GM19239 (cell line): ENCODE measurements around the gene LIPF.
"Not testable (repeated sequence)": the region's sequence is repeated elsewhere in the genome, so short reads cannot be mapped to it uniquely, and the experiment has no call there.

Source experiments
- DNase-seq: peaks from one replicate; pipeline ENCODE4 v3.0.0; 2011; ENCODE audit warnings: low spot score; ENCODE audit not compliant: insufficient read length
- FAIRE-seq: peaks from 2 replicates; lab custom pipeline; 2011; peaks lifted over from hg19 to GRCh38; lab: Jason Lieb, UNC

The LIPF gene, protein sequence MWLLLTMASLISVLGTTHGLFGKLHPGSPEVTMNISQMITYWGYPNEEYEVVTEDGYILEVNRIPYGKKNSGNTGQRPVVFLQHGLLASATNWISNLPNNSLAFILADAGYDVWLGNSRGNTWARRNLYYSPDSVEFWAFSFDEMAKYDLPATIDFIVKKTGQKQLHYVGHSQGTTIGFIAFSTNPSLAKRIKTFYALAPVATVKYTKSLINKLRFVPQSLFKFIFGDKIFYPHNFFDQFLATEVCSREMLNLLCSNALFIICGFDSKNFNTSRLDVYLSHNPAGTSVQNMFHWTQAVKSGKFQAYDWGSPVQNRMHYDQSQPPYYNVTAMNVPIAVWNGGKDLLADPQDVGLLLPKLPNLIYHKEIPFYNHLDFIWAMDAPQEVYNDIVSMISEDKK

DNA sequence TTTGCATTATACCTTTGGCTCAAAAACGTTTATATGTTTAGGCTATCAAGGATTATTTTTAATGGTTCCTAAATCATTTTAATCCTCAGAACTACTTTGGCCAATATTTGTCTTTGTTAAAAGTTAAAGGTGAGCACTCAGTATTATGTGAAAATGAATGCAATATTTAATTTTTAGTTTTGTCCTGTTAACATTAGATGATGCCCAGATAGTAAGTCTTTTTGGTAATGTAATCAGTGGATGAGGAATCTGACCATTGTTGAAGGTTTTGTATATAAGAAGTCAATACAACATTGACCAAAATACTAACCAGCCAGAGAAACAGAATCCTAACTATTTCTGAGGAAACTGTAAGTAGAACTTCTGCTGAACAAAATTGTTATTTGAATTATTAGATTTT, at the start of gene LIPF:
LIPF (plus strand) TSS at position 301 of the 400 bp plus-strand sequence. CDS start 2,856 bp downstream, outside the sequence.
- DNase-seq (no peak), FAIRE-seq (no peak)

DNA sequence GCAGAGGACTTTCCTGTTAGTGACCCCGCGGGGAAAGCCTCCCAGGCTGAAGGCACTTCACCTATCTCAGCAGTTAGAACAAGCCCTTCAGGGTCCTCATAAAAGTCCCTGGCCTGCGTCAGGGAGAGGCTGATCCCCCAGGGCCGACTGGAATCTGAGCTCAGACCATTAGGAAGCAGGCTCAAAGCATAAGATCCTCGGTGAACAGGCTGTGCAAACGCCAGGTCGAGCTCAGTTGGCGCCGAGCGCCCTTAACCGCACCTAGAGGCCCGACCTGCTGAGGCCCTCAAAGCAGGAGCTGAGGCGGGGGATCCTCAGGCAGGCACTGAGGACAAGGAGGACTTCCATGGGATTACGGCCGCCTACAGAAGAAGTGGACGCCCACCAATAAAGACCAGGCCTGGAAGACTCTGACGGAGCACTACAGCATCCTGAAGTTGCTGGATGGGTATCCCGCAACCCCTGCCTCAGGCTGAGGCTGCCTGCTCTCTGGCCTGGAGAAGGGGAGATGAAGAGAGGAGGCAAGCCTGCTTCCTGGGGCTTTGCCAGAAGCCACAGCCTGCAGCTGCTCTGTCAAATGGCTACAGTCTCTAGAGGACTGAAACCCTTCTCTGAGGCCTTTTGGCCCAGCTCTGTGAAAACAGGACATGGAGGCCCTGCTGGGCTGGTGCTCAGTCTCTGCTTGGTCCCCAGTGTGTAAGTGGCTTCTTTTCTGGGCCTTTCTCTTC, 47.8 kb upstream of the LIPF start:
- no peak for FAIRE-seq
- DNase-seq, result no peak

DNA sequence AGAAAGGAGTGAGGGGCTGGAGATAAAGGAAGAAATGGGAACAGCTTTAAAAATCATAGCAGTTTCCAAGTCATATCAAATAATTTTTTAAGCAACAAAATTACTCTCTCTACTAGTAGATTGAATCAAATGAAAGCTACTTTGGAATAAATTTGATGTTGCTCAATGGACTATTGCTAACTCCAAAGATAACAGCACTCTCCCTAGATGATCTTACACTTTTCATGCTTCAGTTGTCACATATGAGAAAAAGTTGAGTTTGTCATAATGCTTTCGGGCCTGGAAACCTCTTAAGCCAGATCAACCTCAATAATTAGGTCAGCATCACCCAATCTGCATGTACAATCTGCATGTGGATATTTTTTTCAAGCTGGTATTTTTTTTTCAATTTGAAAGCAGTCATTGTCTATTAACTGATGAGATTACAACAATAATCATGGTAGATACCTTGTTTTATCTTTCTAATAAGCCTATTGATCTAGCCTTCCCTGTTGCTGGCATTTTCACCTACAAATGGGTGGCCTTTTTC, 46.4 kb upstream of the LIPF start:
- DNase-seq (no peak), FAIRE-seq (no peak)

DNA sequence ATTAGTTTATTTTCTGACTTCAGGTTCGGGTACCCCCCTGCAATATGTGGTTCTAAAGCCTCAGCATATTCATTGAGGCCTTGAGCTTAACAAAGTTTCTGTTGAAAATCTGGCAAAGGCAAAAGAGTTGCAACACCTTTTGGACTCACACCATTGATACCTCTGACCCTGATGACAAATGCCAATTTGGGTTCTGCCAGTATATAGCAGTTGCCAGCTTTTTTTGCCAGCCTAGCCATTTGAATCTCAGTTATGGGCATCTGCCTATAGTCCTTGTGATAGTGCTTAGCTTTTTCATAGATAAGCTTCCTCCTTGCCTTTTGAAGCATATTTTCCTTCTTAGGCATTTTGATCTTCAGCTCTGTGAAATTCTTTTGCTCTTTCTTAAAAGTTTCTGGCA, 45.7 kb upstream of the LIPF start:
- no peak for DNase-seq
- no peak for FAIRE-seq

DNA sequence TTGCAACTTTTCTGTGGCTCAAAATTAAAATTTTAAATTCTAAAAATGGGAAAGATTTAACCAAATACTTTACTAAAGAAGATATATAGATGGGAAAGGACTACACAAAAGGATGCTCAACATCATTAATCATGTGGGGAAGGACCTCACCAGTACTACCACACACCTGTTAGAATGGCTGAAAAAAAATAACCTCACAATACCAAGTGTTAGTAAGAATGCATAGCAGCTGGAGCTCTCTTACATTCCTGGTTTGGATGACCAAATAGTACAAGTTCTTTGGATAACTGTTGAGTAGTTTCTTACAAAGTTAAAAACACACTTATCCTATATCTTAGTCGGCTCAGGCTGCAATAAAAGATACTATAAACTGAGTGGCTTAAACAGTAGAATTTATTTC, 43.8 kb upstream of the LIPF start:
- DNase-seq, result no peak
- no peak for FAIRE-seq

DNA sequence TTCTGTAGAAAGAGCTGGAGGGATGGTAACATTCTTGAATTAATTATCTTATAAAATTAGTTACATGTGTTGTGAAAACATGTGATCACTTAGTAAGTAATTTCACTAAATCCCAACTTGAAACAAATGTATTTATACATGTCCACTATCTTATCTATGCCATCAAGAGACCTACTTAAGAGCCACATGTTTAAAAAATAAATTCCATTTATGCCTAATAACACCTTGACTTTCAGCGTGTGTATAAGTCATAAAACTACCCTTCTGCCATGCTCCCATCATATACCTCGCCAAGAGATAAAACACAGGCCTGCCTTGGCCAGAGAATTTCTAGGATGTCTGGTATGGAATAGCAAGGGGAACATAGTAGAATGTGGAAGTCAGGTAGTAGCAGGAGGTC, 40.4 kb upstream of the LIPF start:
- DNase-seq (no peak), FAIRE-seq (no peak)

DNA sequence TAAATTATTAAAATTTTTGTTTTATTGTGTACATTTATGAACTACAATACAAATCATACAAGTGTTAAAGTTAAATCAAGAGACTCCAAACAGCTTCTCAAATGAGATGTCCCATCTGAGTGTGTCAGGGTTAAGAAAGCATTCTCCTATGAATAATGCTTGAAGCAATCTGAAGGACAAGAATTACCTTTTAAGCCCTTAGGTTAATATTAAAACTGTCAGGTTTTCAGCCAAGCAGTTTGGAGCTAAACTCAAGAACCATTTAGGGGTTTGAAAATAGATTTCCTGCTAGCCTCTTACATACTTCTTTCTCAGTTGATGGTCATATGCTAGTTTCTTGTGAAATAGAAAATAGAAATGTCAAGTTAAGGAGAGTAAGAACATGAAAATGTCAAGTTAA, 39.4 kb upstream of the LIPF start:
- FAIRE-seq (peak; percentile 54), DNase-seq (no peak)

DNA sequence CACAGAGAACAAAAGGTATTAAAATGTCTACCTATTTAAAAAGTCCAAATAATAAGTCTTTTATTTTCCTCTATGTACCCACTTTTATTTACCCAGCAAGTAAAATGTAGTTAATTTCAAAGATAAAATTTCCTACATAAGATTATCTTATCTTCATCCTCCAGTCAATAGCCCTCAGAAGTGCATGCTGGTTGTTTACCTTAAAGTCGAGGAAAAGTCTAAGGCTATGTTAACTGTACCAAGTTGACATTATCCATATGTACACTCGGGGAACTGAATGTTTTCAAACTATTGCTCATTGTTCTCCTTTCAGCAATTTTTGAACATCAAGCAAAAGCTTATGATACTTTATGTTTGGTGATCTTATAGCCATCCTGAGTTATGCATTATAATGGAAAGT, 24.1 kb upstream of the LIPF start:
- FAIRE-seq (peak; percentile 54), DNase-seq (no peak)

DNA sequence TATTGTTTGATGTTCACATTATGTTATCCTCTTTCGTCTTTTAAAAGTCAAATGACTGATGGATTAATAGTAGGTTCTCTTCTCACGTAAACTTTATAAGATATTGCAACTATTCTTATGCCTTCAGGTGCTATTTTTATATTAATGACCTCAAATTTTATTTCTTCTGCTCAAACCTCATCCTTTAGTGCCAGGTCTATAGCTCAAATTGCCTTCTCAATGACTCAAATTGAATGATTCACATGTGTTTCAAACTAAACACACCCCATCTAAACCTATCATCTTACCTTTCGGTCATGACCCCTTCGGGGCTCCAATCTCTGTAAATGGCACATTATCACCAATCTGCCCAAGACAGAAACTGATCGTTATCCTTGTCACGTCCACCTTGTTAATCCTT, 22.0 kb upstream of the LIPF start:
- FAIRE-seq (no peak), DNase-seq (no peak)

DNA sequence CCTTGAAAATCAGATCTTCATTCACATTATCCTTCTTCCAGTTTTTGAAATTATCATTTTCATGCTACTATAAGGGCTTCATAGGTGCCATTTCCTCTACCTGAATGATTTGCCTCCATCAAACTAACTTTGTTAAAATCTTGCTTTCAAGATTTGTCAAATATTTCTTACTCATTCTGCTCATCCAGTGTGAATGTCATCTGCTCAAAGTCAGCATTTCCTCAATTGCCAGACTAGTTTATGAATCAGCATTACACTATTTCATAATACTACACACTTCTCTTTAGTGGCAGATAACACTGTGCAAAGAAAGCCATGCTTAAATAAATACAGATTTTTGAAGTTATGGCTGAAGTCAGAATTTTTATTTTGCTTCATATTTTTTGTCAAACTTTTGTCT, 21.3 kb upstream of the LIPF start:
- FAIRE-seq (peak; percentile 31), DNase-seq (no peak)

DNA sequence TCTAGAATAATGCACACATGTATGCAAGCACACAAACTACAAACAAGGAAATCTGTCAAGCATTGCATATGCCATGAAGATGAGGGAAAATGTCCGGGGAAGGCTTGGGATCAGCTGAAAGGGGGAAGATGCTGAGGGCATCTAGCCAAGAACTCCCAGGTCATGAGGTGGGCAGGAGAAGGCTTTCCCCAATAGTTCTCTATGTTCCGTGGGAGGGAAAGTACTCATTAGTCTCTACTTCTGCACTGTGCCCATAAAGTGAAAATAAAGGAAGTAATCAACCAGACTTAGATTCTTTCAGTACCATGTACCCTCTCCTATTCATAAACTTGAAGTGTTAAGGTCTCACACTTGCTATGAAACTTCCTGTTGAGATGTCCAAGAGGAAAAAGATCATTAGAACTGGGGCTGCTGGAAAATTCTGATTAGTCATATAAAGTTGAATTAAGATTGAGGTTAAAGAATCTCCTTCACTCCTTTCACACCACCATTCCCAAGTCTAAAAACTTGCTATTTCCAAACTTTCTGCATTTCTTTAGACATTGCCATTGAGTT, 17.1 kb upstream of the LIPF start:
- FAIRE-seq, result peak; percentile 26

DNA sequence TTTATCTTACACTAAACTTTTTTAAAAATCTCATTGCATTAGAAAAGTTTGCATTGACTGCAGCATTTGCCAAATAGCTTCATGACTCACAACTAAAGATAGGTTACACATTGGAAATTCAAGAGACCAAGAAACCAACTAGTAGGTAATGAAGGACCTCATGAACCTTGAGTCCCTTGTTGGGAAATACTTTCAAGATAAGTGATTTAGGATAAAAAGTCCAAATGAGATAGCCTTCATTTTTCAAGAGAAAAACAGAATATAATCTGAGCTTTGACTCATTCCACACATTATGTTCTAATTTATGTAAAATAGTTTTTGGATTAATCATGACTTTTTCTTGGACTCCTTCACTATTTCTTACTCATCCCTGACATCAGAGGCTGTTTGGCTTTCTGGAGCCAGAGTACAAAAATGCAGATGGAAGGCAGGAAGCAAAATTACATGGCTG, 13.1 kb upstream of the LIPF start:
- no peak for DNase-seq
- FAIRE-seq, result no peak

More for the DNA sequence above, 17.1 kb upstream of the LIPF start:
- no peak for DNase-seq

DNA sequence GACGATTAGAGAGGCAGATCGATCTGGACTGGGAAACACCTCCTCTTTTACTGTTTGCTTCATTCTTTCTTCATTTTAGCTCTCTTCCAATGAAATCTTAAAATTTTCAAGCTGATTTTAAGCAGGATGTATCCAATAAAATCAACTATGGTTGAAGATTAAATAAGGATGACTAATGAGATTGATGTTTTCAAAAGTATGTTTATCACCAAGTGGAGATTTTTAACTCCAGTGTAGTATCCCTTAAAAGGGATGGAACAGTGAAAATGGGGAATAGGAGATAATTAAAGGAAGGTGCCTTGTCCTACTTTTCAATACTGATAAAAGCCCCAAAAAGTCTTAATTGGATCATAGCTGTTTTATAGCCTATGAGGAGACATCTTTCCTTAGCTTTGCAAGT, 11.6 kb upstream of the LIPF start:
- FAIRE-seq (peak; percentile 39), DNase-seq (no peak)

DNA sequence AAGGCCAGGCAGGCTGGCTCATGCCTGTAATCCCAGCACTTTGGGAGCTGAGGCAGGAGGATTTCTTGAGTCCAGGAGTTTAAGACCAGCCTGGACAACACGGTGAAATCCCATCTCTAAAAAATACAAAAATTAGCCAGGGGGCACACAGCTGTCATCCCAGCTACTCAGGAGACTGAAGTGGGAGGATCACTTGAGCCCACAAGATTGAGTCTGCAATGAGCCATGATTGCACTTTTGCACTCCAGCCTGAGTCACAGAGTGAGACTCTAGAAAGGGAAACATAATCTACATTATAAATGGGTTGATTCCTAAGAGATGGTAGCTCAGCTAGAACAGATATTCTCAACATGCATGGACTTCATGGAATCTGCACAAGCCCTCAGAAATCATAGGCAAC, 6.3 kb upstream of the LIPF start:
- no peak for DNase-seq
- no peak for FAIRE-seq

DNA sequence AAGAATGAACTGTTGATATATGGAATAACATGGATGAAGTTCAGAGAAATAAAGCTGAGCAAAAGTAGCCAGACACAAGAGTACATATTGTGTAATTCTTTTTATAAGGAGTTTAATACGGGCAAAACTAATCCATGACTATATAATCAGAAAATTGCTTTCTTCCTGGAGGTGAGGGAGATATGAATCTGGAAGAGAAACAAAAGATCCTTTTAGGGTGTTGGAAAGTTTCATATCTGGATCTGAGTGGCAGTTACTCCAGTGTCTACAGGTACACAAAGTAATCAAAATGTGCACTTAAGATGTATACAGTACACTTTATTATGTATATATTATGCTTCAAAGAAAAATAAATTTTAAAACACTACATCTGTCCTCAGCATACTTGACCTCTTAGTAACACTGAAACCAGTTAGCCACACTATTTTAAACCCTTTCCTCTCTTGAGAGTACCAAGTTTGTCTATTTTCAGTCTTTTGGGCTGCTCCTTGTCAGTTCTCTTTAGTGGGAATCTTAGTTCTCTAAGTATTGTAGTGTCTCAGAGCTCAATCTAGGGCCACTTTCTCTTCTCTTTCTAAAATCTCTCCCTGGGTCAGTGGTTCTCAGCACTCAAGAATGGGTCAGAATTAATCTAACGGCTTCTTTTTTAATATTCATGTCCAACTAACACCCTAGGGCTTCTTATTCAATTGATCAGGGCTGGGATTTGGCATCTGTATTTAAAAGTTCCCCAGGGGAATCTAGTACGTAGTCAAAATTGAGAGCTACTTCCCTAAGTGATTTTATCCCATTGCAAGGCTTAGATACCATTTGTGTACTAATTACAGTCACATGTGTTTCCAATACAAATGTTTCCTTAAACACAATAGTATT, 4.3 kb upstream of the LIPF start:
- DNase-seq (no peak), FAIRE-seq (no peak)

DNA sequence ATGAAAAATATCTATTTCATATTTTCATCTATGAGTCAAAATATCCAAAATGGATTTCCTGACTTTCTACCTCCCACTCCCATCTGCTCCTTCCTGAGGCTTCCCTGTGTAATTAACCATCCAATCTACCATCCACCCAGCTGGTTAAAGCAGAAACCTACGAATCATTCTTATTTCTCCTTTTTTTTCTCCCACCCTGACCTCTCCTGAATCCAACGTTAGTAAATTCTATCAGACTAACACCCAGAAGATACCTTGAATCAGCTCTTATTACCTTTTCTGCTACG, 3.7 kb upstream of the LIPF start:
- FAIRE-seq (no peak), DNase-seq (no peak)

DNA sequence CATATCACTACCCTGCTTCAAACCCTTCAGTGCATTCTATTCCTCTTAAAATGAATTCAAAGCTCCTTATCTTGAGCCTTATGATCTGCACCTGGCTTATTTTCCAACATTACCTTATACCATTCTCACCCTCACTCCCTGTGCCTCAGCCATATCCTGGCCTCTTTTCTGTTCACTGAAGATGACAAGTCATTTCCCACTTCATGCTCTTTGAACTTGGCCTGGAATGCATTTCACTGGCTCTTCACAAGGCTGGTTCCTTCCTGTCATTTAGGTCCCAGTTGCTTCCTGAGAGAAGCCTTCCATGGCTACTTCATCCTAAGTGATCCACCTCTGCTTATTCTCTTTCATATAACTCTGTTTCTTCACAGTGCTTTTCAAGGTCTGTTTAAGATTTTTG, 3.2 kb upstream of the LIPF start:
- FAIRE-seq (no peak), DNase-seq (no peak)

DNA sequence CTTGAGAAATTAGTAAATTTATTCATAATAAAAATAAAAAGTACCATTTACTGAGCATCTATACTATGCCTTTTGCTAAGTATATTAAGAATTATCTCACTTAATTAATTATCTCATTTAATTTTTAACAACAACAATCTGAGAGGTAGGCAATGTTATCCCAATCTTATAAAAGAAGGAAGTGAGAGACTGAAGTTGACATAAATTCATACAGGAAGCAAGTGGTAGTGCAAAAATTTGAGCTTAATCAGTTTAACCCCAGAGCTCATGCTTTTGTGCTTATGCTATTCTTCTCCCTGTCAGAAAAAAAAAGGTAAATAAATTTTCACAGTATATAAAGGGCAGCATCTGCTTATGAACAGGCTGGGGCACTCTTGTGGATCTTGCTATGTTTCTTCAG, 2.7 kb upstream of the LIPF start:
- peak; percentile 35 for FAIRE-seq
- no peak for DNase-seq

DNA sequence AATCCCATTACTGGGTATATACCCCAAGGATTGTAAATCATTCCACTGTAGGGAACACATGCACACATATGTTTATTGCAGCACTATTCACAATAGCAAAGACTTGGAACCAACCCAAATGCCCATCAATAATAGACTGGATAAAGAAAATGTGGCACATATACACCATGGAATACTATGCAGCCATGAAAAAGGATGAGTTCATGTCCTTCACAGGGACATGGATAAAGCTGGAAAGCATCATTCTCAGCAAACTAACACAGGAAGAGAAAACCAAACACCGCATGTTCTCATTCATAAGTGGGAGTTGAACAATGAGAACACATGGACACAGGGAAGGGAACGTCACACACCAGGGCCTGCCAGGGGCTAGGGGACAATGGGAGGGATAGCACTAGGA, 1.1 kb upstream of the LIPF start:
- FAIRE-seq, DNase-seq: not testable (repeated sequence)

DNA sequence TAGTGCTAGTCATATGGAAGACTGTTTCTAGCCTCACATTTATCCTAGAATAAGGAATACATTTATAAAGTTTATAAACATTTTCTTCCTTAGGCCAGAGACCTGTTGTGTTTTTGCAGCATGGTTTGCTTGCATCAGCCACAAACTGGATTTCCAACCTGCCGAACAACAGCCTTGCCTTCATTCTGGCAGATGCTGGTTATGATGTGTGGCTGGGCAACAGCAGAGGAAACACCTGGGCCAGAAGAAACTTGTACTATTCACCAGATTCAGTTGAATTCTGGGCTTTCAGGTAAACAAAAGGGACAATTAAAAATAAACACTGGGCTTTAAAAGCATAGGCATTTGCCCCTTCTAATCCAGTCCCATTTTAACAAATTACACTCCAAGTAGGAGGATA, 4.2 kb downstream of the LIPF start:
- FAIRE-seq (no peak), DNase-seq (no peak)
